Measurements from ENCODE around the gene ZNF133.
"Not testable (repeated sequence)": the region's sequence is repeated elsewhere in the genome, so short reads cannot be mapped to it uniquely, and the experiment has no call there.

ZNF133 gene

DNA sequence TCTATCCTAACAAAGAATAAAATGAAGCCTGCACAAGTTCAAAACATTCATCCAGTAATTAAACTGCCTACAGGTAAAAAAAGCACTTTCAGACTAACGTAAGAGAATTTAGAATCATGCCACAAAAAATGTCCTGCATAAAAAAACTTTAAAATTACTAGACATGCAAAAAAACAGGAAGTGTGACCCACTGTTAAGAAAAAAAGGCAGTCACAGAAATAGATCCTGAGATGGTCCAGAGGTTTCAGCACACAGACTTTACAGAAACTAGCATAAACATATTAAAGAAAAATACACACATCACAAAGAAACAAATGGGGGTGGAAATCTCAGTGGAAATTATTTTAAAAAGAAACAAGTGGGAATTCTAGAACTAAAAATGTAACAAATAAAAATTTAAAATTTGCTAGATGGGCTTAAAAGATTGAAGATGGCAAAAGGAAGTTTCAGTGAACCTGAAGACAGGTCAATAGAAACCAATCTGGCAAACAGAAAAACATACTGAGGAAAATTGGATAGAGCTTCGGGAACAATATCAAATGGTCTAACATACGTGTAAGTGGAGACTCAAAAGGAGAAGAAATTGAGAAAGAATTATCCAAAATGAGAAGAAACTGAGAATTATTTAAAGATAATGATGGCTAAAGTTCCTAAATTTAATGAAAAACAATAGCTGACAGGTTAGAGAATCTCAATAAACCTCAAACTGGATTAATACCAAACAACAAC is 3.4 kb upstream of the ZNF133 start:
- DNase-seq (ENCODE audit: low read depth in 2 of 2) = no peak

DNA sequence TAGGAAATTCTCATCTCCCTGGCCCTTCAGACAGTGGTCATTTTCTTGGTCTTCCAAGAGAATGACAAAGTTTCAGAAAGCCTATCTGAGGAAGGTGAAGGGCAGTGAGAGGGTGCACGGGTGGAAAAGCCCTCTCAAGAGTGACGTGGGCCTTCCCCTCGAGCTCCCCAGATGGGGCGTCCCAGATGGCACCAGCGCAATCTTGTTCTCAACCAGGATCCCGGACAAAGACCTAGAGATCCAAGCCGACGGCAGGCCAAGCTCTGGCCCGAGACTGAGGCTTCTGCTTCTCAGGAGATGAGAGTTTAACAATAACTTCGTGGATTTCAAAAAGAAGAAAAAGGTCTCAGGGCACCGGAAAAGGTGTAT is 797 bp upstream of the ZNF133 start:
- no peak for DNase-seq (ENCODE audit: low read depth in 2 of 2)

DNA sequence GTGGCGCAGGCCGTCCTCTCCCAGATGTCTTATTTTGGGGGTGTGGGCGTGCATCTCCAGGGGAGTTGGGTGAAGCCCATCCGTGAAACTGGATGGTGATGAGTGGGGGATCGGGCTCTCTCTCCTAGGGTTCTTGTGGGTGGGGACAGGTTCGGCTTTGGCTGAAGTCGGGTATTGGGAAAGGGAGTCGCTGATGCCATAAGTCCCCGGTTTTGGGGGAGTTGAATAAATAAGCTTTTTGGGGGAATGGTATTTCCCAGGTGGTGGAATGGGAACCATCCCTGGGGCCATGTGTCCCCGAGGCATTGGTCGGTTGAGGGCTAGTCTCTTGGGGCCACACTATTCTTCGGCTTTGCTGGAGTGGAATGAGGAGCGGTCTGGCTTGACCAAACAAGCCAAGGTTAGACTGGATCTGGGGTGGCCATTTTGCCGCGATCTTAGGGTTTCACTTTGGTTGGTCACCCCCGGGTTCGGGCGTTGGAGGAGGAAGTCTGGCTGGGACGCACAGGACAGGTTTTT is 481 bp downstream of the ZNF133 start:
- DNase-seq (ENCODE audit: low read depth in 2 of 2) = no peak

DNA sequence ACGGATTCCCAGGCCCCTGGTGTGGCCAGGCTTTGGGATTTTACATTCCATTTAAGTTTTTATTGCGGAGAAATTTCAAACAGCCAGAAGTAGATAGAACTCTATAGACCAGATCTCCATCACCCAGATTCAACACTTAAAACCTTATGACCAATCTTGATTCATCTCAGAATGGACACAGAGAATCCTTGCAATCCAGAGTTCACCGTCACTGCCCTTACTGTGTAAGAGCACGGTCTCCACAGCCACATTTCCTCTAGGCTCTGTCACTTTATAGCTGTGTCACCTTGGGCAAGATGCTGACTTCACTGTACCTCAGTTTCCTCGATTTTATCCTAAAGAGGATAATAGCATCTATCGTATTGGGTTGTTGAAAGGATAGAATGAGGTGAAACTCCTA is 979 bp downstream of the ZNF133 start:
- DNase-seq (ENCODE audit: low read depth in 2 of 2) = no peak

DNA sequence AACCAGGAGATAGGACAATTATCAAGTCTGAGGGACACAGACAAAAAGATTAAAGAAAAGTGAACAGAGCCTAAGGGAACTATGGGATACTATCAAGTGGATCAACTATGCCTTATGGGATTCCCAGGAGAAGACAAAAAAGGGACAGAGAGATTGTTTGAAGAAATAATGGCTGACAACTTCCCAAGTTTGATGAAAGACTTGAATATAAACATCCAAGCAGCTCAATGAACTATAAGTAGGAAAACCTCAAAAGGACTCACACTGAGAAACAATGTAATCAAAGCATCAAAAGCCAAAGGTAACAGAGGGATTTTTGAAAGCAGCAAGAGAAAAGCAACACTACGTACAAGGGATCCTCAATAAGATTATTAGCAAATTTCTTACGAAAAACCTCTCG is 11.0 kb downstream of the ZNF133 start:
- DNase-seq (ENCODE audit: low read depth in 2 of 2) = no peak

DNA sequence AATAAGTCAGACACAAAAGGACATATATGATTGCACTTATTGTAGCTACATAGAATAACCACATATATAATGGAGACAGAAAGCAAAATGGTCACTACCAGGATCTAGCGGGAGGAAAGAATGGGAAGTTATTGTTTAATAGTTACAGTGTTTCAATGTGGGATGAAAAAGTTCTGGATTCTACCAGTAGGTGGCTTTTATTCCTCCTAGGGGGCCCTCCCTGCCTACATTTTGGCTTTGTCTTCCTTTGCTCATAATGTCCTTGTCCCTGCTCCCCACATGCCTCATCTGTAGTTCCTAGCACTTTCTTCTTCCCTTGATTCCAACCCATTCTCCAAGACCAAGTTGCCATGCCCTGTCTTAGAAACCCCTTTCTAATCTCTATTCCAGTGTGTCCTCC is 16.3 kb downstream of the ZNF133 start:
- no peak for DNase-seq (ENCODE audit: low read depth in 2 of 2)

DNA sequence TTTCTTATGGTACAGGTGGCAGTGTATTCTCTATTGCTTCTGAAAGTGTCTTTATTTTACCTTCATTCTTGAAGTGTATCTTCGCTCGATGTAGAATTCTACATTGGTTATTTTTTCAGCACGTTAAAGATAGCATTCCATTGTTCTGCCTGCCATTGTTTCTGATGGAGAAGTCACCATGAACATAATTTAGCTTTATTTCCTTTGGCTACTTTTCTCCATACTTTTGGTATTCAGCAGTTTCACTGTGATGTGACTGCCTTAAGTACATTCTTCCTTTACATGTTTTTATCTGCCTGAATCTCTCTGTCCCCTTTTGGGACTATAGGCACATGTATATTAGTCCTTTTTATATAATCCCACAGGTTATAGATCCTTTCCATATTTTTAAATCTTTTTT is 19.0 kb downstream of the ZNF133 start:
- DNase-seq (ENCODE audit: low read depth in 2 of 2) = no peak

DNA sequence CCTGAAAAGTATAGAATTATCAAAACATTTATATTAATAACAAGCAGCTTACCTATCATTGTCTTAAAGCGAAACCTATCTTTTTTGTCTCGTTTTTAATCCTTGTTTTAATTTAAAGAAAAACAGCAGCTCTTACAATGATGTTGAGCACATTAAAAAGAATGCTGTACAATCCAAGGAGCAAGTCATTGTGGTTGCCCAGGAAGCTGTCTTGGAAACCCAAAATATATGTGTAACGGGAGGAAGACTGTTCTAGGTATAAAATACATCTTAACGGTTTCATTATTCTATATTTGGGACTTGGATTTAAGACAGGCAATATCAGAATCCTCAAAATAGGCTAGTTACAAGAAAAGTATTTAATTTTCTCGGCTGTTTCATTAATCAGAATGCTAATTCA is 21.7 kb downstream of the ZNF133 start:
- no peak for DNase-seq (ENCODE audit: low read depth in 2 of 2)

DNA sequence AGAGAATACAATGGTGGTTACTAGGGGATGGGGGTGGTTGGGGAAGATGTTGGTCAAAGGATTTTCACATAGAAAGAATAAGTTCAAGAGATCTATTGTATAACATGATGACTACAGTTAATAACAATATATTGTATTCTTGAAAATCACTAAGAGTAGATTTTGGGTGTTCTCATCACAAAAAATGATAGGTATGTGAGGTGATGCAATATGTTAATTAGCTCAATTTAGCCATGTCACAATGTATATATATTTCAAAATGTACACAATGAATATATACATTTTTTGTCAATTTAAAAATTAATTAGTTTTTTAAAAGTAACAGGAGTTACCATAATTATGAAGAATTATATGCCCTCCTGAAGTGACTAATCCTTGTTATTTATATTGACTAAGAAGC is 22.3 kb downstream of the ZNF133 start:
- DNase-seq (ENCODE audit: low read depth in 2 of 2) = no peak

DNA sequence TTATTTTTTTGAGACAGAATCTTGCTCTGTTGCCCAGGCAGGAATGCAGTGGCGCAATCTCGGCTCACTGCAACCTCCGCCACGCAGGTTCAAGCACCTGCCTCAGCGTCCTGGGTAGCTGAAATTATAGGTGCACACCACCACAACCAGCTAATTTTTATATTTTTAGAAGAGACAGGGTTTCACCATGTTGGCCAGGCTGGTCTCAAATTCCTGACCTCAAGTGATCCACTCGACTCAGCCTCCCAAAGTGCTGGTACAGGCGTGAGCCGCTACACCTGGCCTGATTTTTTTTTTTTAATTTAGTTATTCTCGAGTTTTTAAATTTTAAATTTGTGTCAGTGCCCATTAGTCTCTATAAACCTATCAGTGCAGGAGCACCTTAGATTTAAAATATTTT is 24.4 kb downstream of the ZNF133 start:
- no peak for DNase-seq (ENCODE audit: low read depth in 2 of 2)

DNA sequence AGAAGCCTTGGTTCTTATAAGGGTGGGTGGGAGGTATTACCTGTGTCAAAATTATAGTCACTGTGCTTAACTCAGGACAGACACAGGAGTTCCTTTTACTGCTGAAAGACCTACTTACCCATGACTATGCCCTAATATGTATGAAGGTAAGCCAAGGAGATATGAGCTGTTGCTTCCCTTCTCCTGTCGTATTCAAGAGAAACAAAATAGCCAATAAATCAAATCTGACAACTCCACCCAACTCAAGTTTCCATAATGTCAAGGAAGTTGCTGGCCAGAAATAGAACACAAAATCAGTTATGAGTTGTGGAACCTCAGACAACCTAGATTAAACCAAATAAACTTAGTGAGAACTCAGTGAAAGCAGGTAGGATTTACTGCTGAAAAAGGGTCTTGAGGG is 25.1 kb downstream of the ZNF133 start:
- DNase-seq (ENCODE audit: low read depth in 2 of 2) = no peak

DNA sequence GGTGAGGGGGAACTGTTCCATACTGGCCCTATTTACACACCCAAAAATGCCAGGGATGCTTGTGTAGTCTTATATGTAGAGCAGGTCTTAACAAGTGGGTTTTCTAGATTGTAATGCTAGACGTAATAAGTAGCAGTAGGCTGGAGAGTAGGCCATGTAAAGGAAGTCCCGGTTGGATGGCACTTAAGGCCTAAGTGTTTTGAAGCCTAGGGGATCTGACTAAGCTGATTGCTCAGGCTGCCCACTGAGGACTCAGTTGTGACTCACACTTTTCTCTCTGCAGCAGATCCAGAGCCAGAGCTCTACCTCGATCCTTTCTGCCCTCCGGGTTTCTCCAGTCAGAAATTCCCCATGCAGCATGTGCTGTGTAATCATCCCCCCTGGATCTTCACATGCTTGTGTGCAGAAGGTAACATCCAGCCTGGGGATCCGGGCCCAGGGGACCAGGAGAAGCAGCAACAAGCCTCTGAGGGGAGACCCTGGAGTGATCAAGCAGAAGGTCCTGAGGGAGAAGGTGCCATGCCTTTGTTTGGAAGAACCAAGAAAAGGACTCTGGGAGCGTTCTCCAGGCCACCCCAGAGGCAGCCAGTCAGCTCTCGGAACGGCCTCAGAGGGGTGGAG is 26.6 kb downstream of the ZNF133 start:
- no peak for DNase-seq (ENCODE audit: low read depth in 2 of 2)

DNA sequence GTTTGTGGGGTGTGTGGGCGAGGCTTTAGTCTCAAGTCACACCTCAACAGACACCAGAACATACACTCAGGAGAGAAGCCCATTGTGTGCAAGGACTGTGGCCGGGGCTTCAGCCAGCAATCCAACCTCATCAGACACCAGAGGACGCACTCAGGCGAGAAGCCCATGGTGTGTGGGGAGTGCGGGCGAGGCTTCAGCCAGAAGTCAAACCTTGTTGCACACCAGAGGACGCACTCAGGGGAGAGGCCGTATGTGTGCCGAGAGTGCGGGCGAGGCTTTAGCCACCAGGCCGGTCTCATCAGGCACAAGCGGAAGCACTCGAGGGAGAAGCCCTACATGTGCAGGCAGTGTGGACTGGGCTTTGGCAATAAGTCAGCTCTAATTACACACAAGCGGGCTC is 27.8 kb downstream of the ZNF133 start:
- no peak for DNase-seq (ENCODE audit: low read depth in 2 of 2)

DNA sequence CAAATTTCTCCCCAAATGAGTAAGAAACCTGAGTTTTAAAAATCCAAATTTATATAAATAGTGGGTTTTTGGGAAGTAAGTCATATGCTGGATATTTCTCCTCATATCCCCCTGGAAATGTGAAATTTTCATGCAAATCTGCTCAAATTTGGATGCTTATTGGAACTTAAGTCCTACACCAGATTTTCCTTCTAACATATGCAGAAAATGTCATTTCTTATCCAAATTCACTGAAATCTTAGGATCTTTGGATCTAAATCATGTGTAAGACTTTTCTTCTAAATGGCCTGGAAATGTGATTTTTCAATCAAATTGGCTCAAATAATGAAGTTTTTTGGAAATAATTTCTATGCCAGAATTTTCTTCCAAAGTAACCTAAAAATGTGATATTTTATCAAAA is 33.0 kb downstream of the ZNF133 start:
- DNase-seq (ENCODE audit: low read depth in 2 of 2) = no peak

DNA sequence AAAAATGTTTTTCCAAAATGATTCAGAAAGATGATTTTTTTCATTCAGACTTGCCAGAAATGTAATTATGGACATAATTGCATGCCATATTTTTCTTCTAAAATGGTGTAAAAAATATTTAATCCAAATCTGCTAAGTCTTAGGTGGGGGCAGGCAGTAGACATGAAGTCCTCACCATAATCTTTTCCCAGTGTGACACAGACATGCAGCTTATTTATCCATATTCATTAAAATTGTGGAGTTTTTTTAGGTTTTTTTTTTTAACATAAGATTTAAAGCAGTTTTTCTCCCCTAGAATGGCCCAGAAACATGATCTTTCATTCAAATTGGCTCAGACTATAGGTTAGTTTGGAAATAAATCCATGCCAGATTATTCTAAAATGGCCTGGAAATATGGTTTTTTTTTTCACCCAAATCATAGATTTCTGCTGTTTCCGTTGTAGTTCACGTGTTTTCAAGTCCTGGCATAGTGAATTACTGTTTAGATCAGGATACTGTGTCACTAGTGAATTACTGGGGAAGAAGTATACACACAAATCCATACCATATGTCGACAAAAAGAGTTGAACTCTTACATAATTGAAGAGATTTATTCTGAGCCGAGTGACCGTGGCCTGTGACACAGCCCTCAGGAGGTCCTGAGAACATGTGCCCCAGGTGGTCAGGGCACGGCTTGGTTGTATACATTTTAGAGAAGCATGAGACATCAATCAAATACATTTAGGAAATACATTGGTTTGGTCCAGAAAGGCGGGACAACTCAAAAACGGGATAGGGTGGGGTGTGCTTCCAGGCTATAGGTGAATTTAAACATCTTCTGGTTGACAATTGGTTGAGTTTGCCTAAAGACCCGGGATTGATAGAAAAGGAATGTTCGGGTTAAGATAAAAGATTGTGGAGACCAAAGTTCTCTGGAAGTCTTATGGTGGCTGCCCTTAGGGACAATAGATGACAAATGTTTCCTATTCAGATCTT is 33.9 kb downstream of the ZNF133 start:
- DNase-seq (ENCODE audit: low read depth in 2 of 2) = no peak

DNA sequence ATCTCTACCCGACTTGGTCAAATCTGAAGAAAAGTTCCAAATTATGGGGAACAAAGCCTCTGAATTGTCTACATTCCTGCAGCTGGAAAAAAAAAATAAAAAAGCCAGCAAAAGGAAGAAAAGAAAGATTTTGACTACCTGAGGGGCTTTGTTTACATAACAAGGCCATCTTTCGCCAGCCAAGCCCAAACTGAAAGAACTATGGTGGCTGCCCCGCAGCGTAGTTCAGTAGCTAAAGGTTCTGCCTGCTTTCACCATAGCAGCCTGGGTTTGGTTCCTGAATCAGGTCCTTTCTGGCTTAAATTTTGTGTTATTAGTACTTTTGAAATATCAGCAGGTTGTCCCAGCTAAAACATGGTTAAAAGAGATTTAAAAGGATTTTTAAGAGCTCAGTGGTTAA is 35.4 kb downstream of the ZNF133 start:
- no peak for DNase-seq (ENCODE audit: low read depth in 2 of 2)

DNA sequence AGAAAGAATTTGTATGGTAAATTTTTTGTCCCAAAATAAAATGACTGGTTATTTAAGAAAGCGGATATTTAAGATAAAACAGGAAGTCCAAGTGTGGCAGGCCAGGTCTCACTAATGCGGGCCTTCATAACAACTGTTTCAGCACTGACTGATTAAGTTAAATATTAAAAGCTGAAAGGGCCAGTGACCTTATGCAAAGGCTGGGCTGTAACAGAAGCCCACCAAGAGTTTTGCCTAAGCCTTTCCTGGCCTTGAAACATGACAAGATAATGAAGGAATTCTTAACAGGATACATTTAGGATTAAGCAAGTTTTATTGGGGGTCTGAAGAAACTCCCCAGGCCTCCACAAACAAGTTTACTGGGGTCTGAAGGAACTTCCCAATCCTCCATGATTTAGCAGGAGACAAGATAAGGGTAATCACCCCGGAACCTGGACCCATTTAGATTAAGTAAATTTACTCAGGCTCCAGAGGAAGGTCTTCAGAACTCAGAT is 36.3 kb downstream of the ZNF133 start:
- DNase-seq (ENCODE audit: low read depth in 2 of 2) = no peak

DNA sequence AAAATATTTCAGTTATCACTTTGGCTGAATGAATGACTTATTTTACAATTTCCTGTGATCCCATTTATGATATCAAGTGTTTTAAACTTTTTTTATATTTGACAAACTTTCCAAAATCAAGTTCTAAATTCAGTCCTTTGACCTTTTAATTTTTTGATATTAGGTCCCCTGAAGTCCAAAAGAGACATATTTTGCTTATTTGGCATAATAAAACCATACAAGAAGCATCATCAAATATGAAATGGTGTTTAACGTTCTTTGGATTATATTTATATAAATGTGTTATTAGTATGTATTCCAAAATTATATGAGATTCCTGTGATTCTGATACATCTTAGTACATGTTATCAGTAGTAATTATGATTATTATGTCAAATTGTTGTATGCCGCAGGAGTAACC is 38.7 kb downstream of the ZNF133 start:
- no peak for DNase-seq (ENCODE audit: low read depth in 2 of 2)

DNA sequence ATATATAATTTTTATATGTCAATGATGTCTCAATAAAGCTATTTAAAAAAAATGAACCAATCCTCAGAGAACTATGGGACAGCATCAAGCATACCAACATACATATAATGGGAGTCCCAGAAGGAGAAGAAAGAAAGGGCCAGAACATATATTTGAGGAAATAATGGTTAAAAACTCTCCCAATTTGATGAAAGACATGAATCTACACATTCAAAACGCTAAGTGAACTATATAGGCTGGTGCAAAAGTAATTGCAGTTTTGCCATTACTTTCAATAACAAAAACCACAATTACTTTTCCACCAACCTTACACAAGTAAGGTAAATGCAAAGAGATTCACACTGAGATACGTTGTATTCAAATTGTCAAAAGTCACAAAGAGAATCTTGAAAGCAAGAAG is 43.4 kb downstream of the ZNF133 start:
- DNase-seq (ENCODE audit: low read depth in 2 of 2) = no peak

DNA sequence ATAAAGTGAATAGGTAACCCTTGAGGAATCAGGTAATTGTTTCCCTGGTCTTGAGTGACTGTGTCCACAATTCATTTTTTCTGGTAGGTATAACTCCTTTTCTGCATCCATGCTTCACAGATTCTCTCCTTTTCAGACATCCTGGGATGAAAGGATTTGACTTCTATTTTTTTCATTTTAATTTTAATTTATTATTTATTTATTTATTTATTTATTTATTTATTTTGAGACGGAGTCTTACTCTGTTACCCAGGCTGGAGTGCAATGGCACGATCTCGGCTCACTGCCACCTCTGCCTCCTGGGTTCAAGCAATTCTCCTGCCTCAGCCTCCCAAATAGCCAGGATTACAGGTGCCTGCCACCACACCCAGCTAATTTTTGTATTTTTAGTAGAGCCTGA is 61.4 kb downstream of the ZNF133 start:
- DNase-seq (ENCODE audit: low read depth in 2 of 2) = not testable (repeated sequence)

DNA sequence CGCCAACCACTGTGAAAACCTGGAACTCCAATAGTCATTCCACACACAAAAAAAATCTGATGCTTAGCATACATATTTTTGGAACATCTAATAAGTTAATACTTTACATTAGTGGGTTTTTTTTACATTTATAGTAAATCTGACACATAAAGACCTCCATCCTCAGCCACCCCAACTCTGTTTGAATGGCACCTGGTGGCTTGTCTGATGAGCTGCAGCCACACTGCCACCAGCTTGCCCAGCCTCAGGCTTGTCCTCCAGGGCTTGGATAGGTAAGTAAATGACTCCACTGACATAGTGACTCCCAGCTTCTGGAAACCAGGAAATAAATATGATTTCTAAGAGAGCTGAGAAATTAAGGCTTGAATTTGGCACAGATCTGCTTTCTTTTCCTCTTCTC is 71.5 kb downstream of the ZNF133 start:
- DNase-seq (ENCODE audit: low read depth in 2 of 2) = no peak

DNA sequence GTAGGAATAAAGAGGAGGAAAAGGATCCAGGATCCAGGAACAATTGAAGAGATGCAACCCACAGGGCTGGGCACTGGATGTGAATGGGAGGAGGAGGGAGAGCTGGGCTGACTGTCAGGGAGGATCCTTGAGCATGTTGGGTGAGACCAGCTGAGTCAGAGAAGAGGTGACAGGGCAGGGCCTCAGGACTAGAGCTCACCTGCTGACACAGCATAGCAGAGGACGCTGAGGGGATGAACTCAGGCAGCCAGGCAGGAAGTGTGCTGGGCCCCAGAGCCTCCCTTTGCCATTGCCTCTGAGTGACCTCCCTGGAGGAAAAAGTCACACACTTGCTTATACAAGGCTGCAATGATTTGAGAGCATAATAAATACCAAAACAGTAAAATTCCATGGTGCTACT is 72.3 kb downstream of the ZNF133 start:
- no peak for DNase-seq (ENCODE audit: low read depth in 2 of 2)

Measured in activated CD8-positive, alpha-beta memory T cell treated with anti-CD3 and anti-CD28 coated beads for 4 hours (primary cell).